HG03064 (cell line): Measurements from ENCODE around the gene UNC5A.

ENCODE experiments used
- ATAC-seq: cut with Tn5 transposase; IDR thresholded peaks from one replicate; pipeline ENCODE4 v1.9.1; 2021; ENCODE audit warnings: low read depth; ENCODE audit not compliant: unreplicated experiment

UNC5A gene

DNA sequence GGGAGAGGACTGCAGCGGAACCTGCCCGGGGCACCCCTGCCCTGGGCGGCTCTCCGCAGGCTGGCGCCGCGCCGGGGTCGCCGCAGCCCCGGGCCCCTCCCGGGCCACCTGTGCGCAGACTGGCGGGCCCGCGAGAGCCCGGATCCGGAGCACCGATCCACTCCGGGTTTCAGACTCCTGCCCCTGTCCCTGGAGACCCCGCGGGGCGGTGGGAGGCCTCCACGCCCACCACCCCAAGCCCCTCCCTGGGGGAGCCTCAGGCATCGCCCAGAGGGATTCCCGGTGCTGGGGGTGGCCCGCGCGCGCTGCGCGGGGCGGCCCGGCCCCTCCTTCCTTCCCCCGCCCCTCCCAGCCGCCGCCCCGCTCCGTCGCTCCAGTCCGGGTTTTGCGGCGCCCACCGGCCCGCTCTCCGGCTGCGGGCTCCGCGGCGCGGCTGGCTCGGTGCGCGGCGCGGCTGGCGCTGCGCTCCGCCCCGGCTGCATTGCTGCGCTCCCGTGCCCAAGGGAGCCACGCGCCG lies at the start of gene UNC5A:
Gene UNC5A (plus strand): TSS at position 479 of the 517 bp plus-strand sequence. CDS start 192 bp downstream, outside the sequence.
- ATAC-seq: no peak

DNA sequence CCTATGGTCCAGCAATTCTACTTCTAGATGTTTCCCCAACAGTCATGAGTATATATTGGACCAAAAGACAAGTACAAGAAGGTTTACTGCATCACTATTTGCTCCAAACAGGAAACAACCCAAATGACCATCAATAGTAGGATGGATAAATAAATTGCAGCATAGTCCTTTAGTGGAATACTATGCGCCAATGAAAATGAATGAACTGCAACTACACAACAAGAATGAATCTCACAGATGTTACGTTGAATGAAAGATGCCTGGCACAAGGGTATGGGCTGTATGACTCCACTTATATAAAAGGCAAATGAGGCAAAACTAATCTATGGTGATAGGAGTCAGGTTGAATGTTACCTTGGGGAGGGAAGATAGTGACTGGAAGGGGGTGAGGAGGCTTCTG lies 48.6 kb upstream of the UNC5A start:
- ATAC-seq: no peak

DNA sequence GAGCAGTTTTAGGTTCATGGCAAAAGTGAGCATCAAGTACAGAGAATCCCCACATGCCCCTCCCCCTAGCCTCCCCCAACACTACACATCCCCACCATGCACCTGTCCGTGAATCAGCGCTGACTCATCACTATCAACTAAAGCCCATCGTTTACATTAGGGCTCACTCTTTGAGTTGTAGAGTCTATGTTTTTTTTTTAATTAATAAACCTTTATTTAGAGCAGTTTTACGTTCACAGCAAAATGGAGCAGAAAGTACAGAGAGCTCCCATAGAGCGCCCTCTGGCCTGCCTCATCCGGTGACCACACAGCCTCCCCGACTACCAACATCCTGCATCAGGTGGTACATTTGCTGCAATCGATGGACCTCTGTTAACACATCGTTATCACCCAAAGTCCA lies 47.9 kb upstream of the UNC5A start:
- ATAC-seq: no peak

DNA sequence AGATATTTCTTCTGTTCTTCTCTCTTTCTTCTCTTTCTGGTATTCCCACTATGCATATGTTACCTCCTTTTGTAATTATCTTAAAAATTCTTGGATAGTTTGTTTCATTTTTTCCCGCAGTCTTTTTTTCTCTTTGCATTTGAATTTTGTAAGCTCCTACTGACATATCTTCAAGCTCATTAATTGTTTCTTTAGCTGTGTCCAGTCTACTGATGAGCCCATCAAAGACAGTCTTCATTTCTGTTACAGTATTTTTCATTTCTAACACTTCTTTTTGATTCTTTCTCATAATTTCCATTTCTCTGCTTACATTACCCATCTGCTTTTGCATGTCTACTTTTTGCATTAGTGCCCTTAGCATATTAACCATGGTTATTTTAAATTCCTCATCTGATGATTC lies 44.7 kb upstream of the UNC5A start:
- ATAC-seq: no peak

DNA sequence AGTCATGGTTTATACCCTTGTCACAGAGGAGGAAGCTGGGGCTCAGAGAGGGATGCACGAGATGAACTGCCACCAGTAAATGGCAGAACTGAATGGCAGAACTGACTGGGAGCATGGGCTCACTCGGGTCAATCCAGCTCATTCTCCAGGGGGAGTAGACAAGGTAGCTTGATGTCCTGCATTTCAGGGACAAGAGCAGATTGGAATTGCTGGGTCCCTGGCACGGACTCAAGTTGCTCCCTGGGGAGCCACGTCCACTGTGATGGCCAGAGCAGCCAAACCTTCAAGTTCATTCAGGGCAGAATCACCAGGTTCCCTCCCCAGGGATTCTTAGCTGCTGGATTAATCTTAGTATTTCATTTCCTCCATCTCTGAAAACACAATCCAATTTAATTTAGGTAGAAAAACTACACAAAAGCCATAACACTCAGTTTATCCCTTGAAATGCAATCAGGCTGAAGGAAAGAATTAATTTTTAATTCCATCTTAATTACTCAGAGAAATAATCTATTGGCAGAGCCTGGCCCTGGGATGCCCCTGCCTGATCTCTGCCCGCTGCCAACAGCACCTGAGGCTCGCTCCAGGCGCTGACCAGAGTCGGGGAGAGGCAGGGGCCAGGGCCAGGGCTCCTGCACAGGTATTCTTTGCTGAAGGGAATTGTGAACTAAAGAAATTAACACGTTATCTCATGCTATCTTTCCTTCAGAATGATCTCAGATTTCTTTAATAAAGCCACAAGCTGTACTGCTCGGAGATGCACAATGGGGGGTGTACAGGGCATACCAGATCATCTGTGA lies 42.0 kb upstream of the UNC5A start:
- ATAC-seq: no peak

DNA sequence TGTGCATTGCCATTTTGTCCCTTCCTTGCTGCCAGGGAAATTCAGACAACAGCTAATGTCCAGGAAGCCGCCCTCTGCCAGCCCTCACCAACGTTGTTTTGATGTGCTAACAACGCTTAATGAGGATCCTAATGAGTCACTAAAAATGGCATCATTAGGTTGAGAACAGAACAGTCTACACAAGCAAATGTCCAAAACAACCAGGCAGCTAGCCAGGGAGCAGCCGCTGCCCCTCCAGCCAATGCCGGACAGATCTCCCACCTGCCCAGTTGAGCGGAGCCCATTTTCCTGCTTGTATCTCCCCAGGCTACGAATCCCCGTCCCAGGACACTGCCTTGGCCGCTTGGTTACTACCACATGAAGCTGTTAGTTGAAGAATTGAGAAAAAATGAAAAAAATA lies 40.4 kb upstream of the UNC5A start:
- no peak for ATAC-seq

DNA sequence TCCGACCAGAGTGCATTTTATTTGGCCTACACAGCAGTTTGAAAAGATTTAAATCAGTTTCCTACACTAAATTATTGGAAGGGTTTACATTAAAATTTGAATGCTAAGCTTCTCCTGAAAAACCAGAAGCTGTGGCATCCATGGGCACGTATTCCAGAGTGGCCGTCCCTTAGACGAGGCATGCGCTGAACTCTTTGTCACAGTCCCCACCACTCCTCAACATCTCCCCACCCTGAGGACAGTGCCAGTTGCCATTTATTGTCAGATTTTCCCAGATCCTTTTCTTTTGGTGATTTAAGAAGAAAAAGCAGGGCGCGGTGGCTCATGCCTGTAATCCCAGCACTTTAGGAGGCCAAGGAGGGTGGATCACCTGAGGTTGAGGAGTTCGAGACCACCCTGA lies 39.9 kb upstream of the UNC5A start:
- ATAC-seq: no peak

DNA sequence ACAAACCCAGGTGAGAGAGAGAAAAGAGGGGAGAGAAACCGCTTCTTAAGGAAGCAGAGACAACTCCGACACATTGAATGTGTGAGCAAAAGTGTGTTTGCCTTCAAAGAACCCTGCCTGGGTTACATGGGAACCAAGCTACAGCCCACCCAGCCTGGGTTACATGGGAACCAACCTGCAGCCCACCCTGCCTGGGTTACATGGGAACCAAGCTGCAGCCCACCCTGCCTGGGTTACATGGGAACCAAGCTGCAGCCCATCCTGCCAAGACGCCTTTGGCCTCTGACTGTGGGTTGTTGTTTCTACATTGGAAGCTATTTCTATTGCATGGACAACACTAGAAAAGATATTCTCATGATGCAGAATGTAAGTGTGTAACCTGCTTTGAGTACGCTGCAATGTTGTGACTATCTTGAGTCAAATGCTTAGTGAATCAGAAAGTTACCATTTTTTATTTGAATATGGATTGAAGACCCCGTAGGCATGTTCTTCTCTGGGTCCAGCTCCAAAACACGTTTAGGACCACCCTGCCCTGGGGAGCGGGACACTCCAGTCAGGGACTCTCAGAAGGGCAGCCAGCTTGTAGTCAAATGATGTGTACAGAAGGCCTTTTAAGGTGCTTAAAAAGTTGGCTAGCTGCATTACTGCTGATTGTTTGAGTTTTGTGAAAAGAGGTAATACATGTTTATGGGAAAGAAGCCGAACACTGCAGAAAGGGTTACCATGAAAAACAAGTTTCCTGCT lies 39.1 kb upstream of the UNC5A start:
- no peak for ATAC-seq

DNA sequence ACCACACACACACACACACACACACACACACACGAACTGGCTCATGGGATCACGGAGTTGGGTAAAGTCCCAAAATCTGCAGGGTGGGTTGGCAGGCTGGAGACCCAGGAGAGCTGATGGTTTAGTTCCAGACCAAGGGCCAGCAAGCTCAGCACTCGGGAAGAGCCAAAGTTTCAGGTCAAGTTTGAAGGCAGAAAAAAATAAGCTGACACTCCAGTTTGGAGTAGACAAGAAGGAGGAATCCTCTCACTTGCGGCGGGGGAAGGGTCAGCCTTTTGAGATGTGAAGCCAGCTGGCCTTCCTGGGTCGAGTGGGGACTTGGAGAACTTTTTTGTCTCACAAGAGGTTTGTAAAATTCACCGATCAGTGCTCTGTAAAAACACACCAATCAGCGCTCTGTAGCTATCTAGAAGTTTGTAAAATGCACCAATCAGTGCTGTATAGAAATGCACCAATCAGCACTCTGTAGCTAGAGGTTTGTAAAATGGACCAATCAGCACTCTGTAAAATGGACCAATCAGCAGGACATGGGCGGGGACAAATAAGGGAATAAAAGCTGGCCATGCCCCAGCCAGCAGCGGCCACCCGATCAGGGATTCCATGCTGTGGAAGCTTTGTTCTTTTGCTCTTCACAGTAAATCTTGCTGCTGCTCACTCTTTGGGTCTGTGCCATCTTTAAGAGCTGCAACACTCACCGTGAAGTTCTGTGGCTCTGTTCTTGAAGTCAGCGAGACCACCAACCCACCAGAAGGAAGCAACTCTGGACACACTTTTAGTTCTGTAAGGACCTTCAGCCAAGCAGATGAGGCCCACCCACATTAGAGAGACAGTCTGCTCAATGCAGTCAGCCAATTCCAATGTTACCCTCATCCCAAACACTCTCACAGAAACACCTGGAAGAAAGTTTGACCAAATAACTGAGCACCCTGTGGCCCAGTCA lies 37.8 kb upstream of the UNC5A start:
- ATAC-seq: no peak

DNA sequence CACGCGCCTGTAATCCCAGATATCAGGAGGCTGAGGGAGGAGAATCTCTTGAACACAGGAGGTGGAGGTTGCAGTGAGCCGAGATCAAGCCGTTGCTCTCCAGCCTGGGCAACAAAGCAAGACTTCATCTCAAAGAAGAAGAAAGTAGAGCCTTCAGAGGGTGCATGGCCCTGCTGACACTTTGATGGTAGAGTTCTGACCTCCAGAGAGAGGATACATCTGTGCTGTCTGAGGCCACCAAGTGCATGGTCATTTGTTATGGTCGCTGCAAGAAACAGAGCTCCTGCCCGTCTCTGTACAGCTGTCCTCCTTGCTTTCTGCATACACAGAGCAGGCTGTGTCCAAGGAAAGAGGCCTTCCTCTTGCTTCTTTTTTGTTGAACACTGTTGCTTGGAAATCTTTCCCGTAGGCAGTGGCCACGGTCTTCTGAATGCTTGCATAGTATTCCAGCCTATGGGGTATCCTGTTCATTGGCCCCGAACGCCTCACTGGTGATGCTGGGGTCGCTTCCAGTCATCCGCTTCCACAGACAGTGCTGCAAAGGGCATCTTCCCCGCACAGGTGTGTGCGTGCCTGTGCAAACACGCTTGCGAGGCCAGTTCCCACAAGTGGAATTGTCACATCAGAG lies 36.8 kb upstream of the UNC5A start:
- no peak for ATAC-seq

DNA sequence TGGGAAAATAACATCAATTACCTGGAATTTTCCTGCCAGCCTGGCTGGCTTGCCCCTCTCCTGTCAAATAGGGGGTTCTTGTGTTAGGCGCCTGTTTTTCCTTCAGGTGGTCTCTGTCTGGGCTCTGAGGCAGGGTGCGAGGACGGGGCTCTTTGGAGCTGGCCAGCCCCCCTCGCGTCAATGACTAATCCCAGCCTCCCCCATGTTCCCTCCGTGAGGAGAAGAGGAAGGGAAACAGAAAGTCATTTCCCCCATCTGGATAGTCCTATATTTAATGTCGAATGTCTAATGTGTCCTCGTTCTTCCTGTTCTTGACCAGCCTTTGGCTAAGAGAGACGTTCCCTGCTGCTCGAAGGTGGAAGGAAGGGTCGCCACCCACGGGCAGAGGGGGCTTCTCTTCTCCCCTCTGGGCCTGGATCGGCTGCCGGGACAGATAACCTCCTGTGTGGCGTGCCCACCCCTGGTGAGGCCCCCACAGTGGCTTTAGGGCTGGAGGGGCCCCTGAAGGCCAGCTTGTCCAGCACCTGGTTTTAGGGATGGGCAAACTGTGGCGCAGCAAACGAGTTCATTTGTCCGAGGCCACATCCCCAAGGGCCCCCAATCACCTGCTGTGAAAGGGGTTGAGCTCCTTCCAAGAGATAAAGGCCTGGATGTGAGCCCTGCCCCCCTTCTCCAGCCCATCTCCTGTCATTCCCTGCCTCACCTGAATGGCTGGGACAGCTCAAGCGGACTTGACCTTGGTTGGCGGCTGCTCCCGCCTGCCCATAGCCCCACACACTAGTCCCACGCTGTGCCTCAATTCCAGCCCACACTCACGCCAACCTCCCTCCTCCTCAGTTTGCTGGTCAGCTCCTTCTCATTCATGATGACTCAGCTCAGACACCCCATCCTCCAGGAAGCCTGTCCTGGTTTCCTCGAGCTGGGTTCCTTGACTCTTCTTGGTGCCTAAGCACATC lies 35.9 kb upstream of the UNC5A start:
- no peak for ATAC-seq

DNA sequence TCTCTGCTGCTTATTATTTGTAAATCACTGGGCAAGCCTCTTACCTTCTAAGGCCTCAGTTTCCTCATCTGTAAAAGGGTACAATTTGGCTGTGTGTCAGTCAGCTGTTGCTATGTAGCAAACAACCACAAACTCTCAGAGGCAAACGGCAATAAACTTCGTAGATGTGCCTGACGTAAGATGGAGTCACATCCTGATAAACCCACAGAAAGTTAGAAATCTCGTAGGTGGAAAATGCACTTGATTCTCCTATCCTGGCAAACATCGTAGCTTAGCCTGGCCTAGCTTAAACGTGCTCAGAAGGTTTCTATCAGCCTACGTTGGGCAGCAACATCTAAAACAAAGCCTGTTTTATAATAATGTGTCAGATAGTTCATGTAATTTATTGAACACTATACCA lies 35.0 kb upstream of the UNC5A start:
- ATAC-seq: no peak

DNA sequence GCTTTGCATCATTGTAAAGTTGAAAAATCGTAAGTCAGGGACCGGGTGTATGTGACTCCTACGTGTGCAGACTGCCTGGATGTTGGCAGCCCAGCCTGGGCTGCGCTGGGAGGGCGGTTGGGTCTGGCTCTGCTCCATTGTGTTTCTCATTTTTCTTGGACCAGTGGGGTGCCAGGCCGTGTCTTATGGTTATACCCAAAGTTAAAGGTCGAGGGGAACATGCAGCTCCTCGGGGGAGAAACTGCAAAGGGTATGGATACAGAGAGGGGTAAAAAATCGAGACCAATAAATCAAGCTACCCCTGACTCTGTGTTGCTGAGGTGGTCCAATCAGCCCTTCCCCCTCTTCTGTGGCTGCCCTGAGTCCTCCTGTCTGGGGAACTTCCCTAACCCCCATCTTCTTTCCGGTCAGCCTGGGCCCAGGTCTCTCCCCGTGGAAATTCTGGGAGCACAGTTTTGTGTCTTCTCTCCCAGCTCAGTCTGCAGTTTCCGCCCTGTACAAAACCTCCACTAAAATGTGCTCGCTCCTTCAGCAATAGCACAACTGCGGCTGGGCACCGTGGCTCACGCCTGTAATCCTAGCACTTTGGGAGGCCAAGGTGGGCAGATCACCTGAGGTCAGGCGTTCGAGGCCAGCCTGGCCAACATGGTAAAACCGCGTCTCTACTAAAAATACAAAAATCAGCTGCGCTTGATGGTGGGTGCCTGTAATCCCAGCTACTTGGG lies 34.1 kb upstream of the UNC5A start:
- ATAC-seq: no peak

DNA sequence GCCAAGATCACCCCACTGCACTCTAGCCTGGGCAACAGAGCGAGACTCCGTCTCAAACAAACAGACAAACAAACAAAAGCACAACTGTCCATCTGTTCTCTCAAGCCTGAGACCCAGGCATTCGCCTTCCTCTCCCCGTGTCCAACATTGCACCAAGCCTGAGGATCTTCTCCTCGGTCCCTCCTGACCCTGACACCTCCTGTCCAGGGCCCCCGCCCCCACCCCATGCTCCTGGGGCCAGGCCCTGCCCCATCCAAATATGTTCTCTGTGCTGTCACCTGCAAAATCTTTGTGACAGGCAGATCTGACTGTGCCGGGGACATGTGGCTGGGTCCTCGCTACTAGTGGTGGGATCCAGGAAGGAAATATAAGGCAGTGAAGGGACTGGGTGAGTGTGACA lies 33.4 kb upstream of the UNC5A start:
- no peak for ATAC-seq

DNA sequence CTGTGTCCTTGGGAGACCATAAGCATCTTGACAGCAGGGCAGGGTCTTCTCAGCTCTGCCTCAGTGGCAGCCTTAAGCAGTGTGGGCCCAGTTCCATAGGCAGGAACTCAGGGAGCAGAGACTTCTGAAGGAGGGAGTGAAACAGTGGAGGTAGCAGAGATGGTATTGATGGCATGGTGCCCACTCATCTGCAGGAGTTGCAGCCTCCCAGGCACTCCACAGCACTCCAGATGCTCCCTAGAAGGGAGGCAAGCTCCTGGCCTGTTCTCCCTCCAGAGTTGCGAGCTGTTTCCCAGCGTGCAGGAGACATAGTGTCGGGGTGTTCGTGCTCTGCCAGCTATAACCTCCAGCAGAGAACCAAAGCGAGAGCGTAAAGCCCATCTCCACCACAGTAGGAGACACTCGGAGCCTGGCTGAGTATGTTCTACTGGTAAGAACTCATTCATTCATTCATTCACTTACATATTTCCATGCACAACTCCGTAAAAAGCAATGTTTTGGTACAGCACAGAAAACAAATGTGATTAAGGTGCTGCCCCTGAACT lies 31.4 kb upstream of the UNC5A start:
- no peak for ATAC-seq

DNA sequence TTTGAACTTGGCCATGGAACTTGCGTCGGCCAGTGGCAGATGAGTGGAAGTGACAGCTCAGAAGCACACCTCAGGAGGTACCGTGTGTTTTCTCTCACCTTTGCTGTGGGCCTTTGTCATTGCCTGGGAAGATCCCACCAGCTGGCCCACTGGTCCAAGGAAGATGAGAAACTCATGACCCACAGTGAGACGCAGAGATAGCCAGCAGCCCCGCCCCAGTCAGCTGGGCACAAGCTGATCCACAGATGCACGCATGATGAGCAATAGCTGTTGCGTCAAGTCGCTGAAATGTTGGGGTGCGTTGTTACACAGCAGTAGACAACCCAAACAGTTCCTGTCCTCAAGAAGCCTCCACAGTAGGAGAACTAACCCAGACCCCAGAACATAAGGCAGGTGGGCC lies 30.8 kb upstream of the UNC5A start:
- ATAC-seq: no peak

DNA sequence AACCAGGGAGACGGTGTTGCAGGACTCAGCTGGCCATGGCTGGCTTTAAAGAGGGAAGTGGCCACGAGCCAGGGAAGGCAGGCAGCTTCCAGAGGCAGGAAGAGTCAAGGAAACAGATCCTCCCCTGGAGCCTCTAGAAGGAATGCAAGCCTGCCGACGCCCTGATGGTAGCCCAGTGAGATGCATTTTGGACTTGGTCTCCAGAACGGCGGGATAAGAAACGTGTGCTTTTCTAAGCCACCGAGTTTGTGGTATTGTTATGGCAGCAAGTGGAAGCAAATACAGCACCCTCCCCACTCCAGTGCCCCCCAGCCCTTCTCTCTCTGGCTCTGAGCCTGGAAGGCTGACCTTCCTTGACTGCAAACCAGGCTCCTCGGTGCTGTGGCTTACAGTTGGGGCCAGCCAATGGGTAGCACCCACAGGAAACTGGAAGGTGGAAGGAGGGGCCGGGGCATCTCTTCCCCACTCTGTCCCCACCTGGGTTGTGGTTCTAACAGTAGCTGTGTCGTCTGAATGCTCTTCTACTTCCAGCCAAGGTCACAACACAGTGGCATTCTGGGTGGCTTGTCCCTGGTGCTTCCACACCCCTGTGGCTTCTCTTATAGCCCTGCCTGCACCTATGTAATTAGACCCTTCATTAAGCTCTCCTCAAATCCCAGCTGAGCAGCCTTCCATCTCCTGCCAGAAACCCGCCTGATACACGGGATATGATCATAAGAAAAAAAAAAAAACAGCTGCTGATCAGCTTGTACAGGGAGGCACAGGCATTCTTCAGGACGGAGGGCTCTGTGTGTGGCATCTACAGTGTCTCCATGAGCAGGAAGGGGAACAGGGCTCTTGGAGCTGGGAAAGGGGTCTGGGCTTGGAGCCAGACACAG lies 29.9 kb upstream of the UNC5A start:
- ATAC-seq: no peak

DNA sequence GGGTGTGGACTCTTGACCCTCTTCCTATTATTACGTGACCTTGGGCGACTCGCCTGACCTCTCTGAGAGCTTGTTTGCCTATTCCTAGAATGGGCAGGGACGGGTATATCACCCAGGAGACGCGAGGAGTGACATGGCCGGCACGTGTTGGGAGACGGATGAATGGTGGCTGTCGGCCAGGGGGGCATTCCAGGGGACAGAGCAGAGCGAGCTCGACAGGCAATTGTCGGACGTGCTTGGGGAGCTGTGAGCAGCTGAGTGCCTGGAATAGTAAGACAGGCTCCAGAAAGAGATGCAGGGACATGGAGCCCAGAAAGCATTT lies 29.3 kb upstream of the UNC5A start:
- ATAC-seq: no peak
